KG1 (cell line): Measurements from ENCODE around the gene TP63.

Experiments
- DNase-seq: peaks from one replicate; lab custom pipeline; 2025; lab: John Stamatoyannopoulos, UW

Gene TP63

DNA sequence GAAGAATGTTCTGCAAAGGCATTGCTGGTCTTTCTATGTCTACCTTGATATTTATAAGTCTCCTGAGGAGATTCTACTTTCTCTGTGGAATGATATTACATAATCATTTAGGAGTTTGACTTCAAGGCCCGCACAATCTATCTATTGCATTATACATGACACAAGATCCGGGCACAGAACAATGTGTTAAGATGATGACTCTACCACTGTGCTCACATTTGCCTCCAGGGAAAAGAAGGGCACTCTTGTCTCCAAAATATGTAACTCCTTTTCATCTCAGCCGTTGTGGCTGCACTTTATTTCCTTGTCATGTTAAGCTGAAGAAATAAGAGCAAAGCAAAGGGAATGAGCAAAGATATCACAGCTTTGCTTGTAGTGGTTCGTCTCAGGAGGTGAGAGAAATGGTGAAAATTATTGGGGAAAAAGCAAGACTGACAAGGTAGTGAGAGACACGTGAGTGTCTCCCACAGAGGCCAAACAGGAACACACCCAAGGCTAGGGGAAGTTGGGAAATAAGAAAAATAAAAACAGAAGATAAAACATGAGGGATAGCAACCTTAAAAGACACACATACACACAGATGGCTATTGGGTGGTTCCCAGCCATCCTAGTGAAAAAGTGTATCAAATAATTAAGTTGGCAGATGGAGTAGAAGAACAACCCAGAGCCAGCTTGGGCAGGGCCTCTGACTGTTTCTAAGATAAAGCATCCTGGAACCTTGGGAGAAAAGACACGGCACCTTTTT is 305.2 kb downstream of the TP63 start:
- no peak for DNase-seq

- DNase-seq: no peak
Measured at GRCh38 chr3:189937302-189938127, 306.3 kb downstream of the TP63 start.

DNA sequence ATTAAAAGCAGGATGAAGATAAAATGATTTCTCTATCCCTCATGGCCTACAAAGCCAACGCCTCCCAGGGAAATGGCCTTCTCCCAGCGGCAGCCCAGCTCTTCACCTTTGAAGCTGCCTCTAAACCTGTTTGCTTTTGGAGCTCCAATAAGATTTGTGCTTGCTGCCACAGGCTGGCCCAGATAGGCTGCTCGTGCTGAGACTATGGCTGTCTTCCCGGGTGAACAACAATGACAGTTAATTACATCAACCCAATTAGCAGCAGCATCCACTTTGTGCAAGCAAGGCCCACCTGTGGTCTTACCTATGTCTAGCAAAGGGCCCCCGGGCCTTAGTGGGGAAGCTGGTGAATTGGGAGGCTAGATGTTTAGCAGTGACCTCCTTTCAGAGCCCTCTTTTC is 309.9 kb downstream of the TP63 start:
- DNase-seq: no peak

GRCh38 chr3:189941679-189942078 is 310.5 kb downstream of the TP63 start:
- no peak for DNase-seq

DNA sequence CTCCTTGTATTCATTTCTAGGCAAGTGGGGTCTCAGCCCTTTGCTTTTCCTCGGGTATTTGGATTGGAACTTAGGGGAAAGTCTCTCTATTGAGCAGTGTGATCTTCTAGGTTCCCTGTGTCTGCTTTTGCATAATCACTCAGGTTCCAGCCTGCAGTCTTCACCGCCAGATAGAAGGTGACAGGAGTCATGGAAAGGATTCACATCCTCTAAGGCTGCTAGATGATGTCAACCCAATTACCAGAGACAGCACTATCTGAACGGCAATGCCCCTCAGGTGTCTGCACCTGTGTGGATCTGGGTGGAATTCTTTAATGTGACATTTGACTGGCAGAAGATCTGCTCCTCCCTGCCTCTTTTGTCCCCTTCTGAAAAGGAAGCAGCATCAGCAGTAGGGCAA is 311.8 kb downstream of the TP63 start:
- DNase-seq: no peak

- DNase-seq: no peak
Measured at GRCh38 chr3:189944285-189945145, 313.3 kb downstream of the TP63 start.

GRCh38 chr3:189945935-189946709 is 314.9 kb downstream of the TP63 start:
- no peak for DNase-seq
